ENCODE data around the gene HSP90AB1.

GRCh38 chr6:44260451-44261297, 13.8 kb downstream of the HSP90AB1 start:
- TF ChIP-seq CTCF (IDR thresholded peaks at IDR 0.05; ENCODE audit: poor library complexity) = no peak
- no peak for TF ChIP-seq EZH2phosphoT487 (IDR thresholded peaks at IDR 0.05; ENCODE audit: low read depth, severe bottlenecking, unreplicated experiment)
- no peak for TF ChIP-seq EZH2 (IDR thresholded peaks at IDR 0.05; ENCODE audit: borderline replicate concordance)

Measured in hepatocyte (in vitro differentiated cells).